Testis (tissue), 3 donors: ENCODE data around the gene ZMIZ1. TPM values are rescaled to one million over a fixed set of nuclear protein-coding genes. Genes with fewer than 3 reads are reported as not detected.

ENCODE experiments used
- DNase-seq: peaks from one replicate; pipeline ENCODE4 v3.0.0-alpha.2; 2019
- H3K27ac ChIP-seq, 2 donors: fragments of 200-600 bp; sonication (generic); one replicate each; pipeline ENCODE4 v1.5.1; 2019
- H3K27me3 ChIP-seq: fragments of 200-600 bp; sonication (generic); one replicate; pipeline ENCODE4 v1.5.1; 2019
- H3K36me3 ChIP-seq: fragments of 200-600 bp; sonication (generic); one replicate; pipeline ENCODE4 v1.5.1; 2017; ENCODE audit warnings: low read depth; ENCODE audit errors: missing control alignments
- H3K4me1 ChIP-seq: fragments of 200-600 bp; sonication (generic); one replicate; pipeline ENCODE4 v1.5.1; 2019
- H3K4me3 ChIP-seq, 2 donors: fragments of 200-600 bp; sonication (generic); one replicate each; pipeline ENCODE4 v1.5.1; 2017 to 2019
- H3K9me3 ChIP-seq: fragments of 200-600 bp; sonication (generic); one replicate; pipeline ENCODE4 v1.5.1; 2017
- CTCF ChIP-seq, 3 experiments: fragments of 450-650 bp in 2 of 3; fragments of 200-600 bp in 1 of 3; sonication (generic) in 1 of 3; IDR thresholded peaks; one replicate each; pipeline ENCODE4 v1.5.1; 2016 to 2019; ENCODE audit warnings: antibody characterized with exemption in 3 of 3, mild to moderate bottlenecking in 2 of 3, moderate library complexity in 1 of 3
- POLR2A ChIP-seq: fragments of 450-650 bp; IDR thresholded peaks from one replicate; pipeline ENCODE4 v1.6.1; 2017; ENCODE audit warnings: antibody characterized with exemption, mild to moderate bottlenecking, moderate library complexity
- WGBS, 2 donors: methylation state at CpG; one replicate each; pipeline ENCODE4 v1.1.5; 2018; 5-methylcytosine and 5-hydroxymethylcytosine counted together
- intact Hi-C: fragments of 100-400 bp; cut with DNase I; formaldehyde crosslinking; loops from one replicate; pipeline ENCODE4 v1.15.1; 2023; ENCODE audit warnings: low total_unique reads
- polyA plus RNA-seq: library from polyadenylated mRNA; stranded (reverse); fragments of 350-450 nt; fragmentation: Illumina TruSeq; extraction: RNeasy Lipid Tissue Mini Kit (QIAGEN cat#74804); gene quantifications from one replicate; pipeline ENCODE4 v1.2.3, GENCODE V29; 2014; ENCODE audit warnings: low read depth, low replicate concordance; ENCODE audit not compliant: insufficient read depth
- total RNA-seq, 2 donors: library from RNA; depleted of rRNA; stranded (reverse); fragments of >200 nt; gene quantifications; one replicate each; pipeline ENCODE4 v1.2.3, GENCODE V29; 2016

Gene ZMIZ1
- total and polyA plus RNA-seq, 3 donors from 2014 or later: 15.2 to 22.0 (median 18.8) TPM

GRCh38 chr10:79253704-79254103, 184.9 kb downstream of the ZMIZ1 start:
- Histone ChIP-seq H3K4me3 (no peak overlapping the region), H3K27me3 (no peaks in the 10 kb centered on the region), H3K4me1 (no peaks in the 10 kb centered on the region), H3K9me3 (no peaks in the 10 kb centered on the region), H3K36me3 (no peaks in the 10 kb centered on the region), H3K27ac (no peak overlapping the region)
- 78 to 91% methylated on average over 2 to 3 of the region's 3 CpGs for WGBS, 2 donors
- intact Hi-C loops: no loop called here
- TF ChIP-seq POLR2A (no peak), CTCF (IDR thresholded peaks at IDR 0.05) (no peak)
- DNase-seq: no peak

DNA sequence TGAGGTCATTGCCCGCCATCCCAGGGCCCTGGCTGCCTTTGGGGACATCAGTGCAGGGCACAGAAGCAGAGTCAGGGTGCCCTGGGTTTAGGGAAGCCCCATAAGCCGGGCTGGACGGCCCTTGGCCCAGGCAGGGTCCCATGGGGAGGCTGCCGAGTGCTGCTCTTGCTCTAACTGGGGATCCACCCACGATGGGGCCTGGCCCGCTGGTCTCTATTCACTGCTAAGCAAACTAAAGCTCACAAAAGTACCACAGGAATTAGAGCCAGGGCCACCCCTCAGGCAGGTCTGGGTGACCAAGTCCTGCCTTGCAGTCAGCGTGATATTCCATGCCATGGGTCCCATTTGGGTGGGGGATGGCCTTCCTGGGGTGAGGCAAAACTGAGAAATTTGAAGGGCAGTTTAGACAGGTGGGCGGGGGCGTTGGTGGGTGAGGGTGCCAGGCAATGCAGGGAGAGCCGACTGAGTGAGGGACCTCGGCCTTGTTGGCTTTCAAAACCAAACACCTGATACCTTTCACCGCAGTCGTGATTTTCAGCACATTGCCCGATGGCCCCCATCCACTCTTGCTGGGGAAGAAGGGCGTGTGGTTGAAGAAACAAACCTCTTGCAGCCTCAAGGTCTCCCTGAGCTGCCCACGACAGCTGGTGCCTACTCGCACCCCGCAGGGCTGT, 185.7 kb downstream of the ZMIZ1 start:
- H3K36me3 ChIP-seq: no peaks in the 10 kb centered on the region
- H3K9me3 ChIP-seq: no peaks in the 10 kb centered on the region
- H3K27me3 ChIP-seq: no peaks in the 10 kb centered on the region
- DNase-seq: no peak
- TF ChIP-seq POLR2A: no peak
- H3K4me1 ChIP-seq: no peaks in the 10 kb centered on the region
- H3K4me3 ChIP-seq: no peak overlapping the region
- WGBS, 2 donors: 79 to 88% methylated on average over 16 to 17 of the region's 18 CpGs
- intact Hi-C loops: no loop called here
- H3K27ac ChIP-seq: no peak overlapping the region

- intact Hi-C loops: no loop called here
- no peaks in the 10 kb centered on the region for H3K4me1 ChIP-seq
- WGBS, 2 donors: 76 to 84% methylated on average over 8 to 10 of the region's 10 CpGs
Measured at GRCh38 chr10:79255007-79255507, 186.3 kb downstream of the ZMIZ1 start.

DNA sequence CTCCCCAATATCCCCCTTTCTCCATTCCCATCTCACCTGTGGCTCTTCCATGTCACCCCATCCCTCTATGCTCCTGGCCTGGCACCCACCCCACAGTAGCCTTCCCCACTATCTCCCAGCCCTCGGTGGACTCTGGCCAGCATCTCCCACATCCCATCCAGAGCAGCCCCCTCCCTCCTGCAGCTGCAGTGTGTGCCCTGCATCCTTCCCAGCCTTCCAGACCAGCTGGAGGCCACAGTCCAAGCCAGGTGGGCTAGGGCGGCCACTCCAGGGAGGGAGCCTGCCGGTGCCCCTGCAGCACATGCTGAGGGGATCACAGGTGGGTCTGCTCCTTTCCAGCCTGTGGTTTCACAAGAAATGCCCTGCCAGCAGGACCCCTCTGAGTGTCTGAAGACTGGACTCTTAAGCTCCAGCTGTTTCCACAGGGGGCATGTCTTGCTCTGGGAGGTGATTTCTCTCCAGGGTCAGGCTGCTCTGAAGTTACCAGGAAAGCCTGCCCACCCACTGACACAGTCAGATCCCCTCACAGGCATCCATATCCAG, 187.6 kb downstream of the ZMIZ1 start:
- H3K4me1 ChIP-seq: peaks cover 8% of the 10 kb centered on the region
- no peak for DNase-seq
- H3K4me3 ChIP-seq: no peak overlapping the region
- 56 to 65% methylated on average over 2 to 3 of the region's 3 CpGs for WGBS, 2 donors
- no peaks in the 10 kb centered on the region for H3K36me3 ChIP-seq
- intact Hi-C loops: no loop called here
- no peak for TF ChIP-seq POLR2A
- no peak for TF ChIP-seq CTCF (IDR thresholded peaks at IDR 0.05)
- H3K27ac ChIP-seq: no peak overlapping the region
- no peaks in the 10 kb centered on the region for H3K27me3 ChIP-seq
- no peaks in the 10 kb centered on the region for H3K9me3 ChIP-seq

More at GRCh38 chr10:79255007-79255507, 186.3 kb downstream of the ZMIZ1 start:
- DNase-seq: no peak
- no peak for TF ChIP-seq CTCF (IDR thresholded peaks at IDR 0.05)
- no peak for TF ChIP-seq POLR2A
- H3K9me3 ChIP-seq: no peaks in the 10 kb centered on the region
- no peaks in the 10 kb centered on the region for H3K27me3 ChIP-seq
- H3K36me3 ChIP-seq: no peaks in the 10 kb centered on the region
- H3K27ac ChIP-seq: no peak overlapping the region
- no peak overlapping the region for H3K4me3 ChIP-seq

- no peak overlapping the region for H3K4me3 ChIP-seq
- no peaks in the 10 kb centered on the region for H3K36me3 ChIP-seq
- no peaks in the 10 kb centered on the region for H3K27me3 ChIP-seq
- no peak for DNase-seq
- intact Hi-C loops: no loop called here
- WGBS, 2 donors: 62 to 71% methylated on average over 10 of the region's 10 CpGs
- no peaks in the 10 kb centered on the region for H3K9me3 ChIP-seq
- H3K4me1 ChIP-seq: peaks cover 17% of the 10 kb centered on the region
- TF ChIP-seq POLR2A (no peak), CTCF (IDR thresholded peaks at IDR 0.05) (no peak)
- H3K27ac ChIP-seq: no peak overlapping the region
Measured at GRCh38 chr10:79258894-79259293, 190.1 kb downstream of the ZMIZ1 start.
